Measurements from ENCODE around the gene ELMO1. TPM values are rescaled to one million over a fixed set of nuclear protein-coding genes. Genes with fewer than 3 reads are reported as not detected.

ELMO1 gene
- total RNA-seq, 1 experiment from 2014 or later = 1.1 TPM

DNA sequence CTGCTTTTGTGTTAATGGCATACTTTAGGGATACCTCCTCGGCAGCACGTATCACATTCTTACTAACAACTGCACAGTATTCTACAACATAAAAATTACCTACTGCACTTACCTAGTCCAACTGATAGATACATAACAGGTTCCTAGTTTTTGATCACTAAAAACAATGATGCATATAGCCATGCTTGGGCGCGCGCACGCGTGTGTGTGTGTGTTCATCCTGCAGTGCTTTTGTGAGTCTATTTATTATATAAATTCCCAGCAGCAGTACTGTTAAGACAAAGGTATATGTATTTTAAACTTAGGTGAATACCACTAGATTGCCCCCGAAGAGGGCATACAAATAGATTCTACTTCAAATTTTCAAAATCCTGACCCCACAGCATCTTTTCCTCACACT lies 181.4 kb downstream of the ELMO1 start:
- RAD21 ChIA-PET (ENCODE audit: low non-redundant PET in 1 of 2, low total read pairs in 2 of 2, uncharacterized antibody in 2 of 2, unreplicated experiment in 2 of 2) = no interaction called here
- intact Hi-C loops (cut with micrococcal nuclease) = no loop called here
- Histone ChIP-seq H4K20me1 (ENCODE audit: insufficient read depth) (no peaks in the 10 kb centered on the region), H3K36me3 (ENCODE audit: control insufficient read depth in 1 of 2, insufficient read depth in 2 of 2, low read length in 2 of 2) (no peaks in the 10 kb centered on the region), H3K27ac (ENCODE audit: low read depth, low read length) (no peak overlapping the region), H3K9me3 (ENCODE audit: control insufficient read depth in 1 of 2, insufficient read depth in 1 of 2, low read depth in 1 of 2, low read length in 2 of 2) (no peaks in the 10 kb centered on the region), H3K27me3 (ENCODE audit: insufficient read depth, low read length) (peaks cover 21% of the 10 kb centered on the region; the same call in 1 of the 2 replicates), H2AFZ (ENCODE audit: low read depth, low read length, poor library complexity, severe bottlenecking) (no peak overlapping the region), H3K4me3 (replicated peaks in 1 of 2; ENCODE audit: low read depth in 1 of 2, low read length in 2 of 2) (no peak overlapping the region), H3K4me1 (ENCODE audit: control insufficient read depth in 1 of 2, insufficient read depth in 2 of 2, low read length in 2 of 2) (no peaks in the 10 kb centered on the region), H3K4me2 (ENCODE audit: low read length) (no peak overlapping the region), H3K9me2 (ENCODE audit: insufficient read depth) (no peaks in the 10 kb centered on the region), H3K9ac (ENCODE audit: low read length) (no peak overlapping the region), H3K79me2 (ENCODE audit: insufficient read depth, low read length) (no peaks in the 10 kb centered on the region)
- POLR2A ChIA-PET = no interaction called here
- BruUV-seq (replicated peaks) = no TSS peak
- no peak for DNase-seq (ENCODE audit: low read depth, low spot score)
- CTCF ChIA-PET = no interaction called here
- TF ChIP-seq ZNF274 (IDR thresholded peaks at IDR 0.05; ENCODE audit: low read depth, low read length) (no peak), TCF7L2 (IDR thresholded peaks at IDR 0.05; ENCODE audit: borderline replicate concordance, extremely low read depth, insufficient read depth, insufficient read length) (no peak), ELF1 (IDR thresholded peaks at IDR 0.05; ENCODE audit: borderline replicate concordance, low read depth) (no peak), POLR2AphosphoS5 (IDR thresholded peaks at IDR 0.05; ENCODE audit: low read depth, low read length) (no peak), POLR2A (IDR thresholded peaks at IDR 0.05; ENCODE audit: borderline replicate concordance, extremely low read depth, insufficient read depth, insufficient read length) (no peak), JUND (IDR thresholded peaks at IDR 0.05) (no peak), SP1 (IDR thresholded peaks at IDR 0.05; ENCODE audit: low read depth) (no peak), FOSL1 (IDR thresholded peaks at IDR 0.05; ENCODE audit: low read depth) (no peak), EZH2 (IDR thresholded peaks at IDR 0.05) (no peak), CBX3 (IDR thresholded peaks at IDR 0.05; ENCODE audit: low read depth) (no peak), RAD21 (IDR thresholded peaks at IDR 0.05; ENCODE audit: low read depth) (no peak)
- TF ChIP-seq, protein P1, sequence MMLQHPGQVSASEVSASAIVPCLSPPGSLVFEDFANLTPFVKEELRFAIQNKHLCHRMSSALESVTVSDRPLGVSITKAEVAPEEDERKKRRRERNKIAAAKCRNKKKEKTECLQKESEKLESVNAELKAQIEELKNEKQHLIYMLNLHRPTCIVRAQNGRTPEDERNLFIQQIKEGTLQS (IDR thresholded peaks at IDR 0.05) = no peak
- TF ChIP-seq, protein P2, sequence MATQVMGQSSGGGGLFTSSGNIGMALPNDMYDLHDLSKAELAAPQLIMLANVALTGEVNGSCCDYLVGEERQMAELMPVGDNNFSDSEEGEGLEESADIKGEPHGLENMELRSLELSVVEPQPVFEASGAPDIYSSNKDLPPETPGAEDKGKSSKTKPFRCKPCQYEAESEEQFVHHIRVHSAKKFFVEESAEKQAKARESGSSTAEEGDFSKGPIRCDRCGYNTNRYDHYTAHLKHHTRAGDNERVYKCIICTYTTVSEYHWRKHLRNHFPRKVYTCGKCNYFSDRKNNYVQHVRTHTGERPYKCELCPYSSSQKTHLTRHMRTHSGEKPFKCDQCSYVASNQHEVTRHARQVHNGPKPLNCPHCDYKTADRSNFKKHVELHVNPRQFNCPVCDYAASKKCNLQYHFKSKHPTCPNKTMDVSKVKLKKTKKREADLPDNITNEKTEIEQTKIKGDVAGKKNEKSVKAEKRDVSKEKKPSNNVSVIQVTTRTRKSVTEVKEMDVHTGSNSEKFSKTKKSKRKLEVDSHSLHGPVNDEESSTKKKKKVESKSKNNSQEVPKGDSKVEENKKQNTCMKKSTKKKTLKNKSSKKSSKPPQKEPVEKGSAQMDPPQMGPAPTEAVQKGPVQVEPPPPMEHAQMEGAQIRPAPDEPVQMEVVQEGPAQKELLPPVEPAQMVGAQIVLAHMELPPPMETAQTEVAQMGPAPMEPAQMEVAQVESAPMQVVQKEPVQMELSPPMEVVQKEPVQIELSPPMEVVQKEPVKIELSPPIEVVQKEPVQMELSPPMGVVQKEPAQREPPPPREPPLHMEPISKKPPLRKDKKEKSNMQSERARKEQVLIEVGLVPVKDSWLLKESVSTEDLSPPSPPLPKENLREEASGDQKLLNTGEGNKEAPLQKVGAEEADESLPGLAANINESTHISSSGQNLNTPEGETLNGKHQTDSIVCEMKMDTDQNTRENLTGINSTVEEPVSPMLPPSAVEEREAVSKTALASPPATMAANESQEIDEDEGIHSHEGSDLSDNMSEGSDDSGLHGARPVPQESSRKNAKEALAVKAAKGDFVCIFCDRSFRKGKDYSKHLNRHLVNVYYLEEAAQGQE (IDR thresholded peaks at IDR 0.05; ENCODE audit: low read depth) = no peak
- TF ChIP-seq, protein P3, sequence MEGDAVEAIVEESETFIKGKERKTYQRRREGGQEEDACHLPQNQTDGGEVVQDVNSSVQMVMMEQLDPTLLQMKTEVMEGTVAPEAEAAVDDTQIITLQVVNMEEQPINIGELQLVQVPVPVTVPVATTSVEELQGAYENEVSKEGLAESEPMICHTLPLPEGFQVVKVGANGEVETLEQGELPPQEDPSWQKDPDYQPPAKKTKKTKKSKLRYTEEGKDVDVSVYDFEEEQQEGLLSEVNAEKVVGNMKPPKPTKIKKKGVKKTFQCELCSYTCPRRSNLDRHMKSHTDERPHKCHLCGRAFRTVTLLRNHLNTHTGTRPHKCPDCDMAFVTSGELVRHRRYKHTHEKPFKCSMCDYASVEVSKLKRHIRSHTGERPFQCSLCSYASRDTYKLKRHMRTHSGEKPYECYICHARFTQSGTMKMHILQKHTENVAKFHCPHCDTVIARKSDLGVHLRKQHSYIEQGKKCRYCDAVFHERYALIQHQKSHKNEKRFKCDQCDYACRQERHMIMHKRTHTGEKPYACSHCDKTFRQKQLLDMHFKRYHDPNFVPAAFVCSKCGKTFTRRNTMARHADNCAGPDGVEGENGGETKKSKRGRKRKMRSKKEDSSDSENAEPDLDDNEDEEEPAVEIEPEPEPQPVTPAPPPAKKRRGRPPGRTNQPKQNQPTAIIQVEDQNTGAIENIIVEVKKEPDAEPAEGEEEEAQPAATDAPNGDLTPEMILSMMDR (IDR thresholded peaks at IDR 0.05 in 2 of 3, conservative IDR thresholded peaks at IDR 0.05 in 1 of 3; ENCODE audit: borderline replicate concordance in 1 of 3, insufficient read depth in 1 of 3, low read depth in 2 of 3, low read length in 2 of 3) = no peak
- no peak for ATAC-seq
